HG02970 (cell line): ENCODE measurements around the gene CD82.

Source experiments
- ATAC-seq: cut with Tn5 transposase; IDR thresholded peaks from one replicate; pipeline ENCODE4 v1.9.1; 2021; ENCODE audit warnings: mild to moderate bottlenecking, moderate library complexity, moderate number of reproducible peaks; ENCODE audit not compliant: unreplicated experiment, low FRiP score

CD82 gene

DNA sequence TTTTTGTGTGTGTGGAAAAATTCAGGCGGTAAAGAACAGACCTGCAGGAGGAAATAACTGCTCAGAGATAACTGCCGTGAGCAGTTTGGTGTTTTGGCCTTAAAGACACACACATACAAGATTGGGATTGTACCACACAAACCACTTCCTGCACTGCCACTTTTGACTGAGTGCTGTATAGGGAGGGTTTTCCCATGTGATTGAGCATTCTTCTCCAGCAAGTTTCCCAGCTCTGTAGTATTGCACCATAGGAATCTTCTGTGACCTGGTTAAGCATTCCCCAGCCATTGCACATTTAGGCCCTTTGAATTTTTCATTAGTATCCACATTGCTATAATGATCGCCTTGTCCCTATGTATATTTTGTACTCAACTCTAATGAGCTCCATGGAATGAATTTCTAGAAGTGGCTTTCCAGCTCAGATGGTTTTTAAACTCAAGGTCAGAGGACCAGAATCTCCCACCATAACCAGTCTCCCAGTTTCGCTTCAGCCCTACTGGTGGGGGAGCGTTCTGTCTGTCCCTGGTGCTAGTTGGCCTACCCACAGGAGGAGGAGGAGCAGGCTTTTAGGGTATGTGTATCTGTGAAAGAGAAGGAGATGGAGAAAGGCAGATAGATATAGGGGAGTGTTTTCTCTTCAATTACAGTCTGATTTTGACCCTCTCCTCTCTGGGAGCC lies 9.3 kb downstream of the CD82 start:
- ATAC-seq = no peak

DNA sequence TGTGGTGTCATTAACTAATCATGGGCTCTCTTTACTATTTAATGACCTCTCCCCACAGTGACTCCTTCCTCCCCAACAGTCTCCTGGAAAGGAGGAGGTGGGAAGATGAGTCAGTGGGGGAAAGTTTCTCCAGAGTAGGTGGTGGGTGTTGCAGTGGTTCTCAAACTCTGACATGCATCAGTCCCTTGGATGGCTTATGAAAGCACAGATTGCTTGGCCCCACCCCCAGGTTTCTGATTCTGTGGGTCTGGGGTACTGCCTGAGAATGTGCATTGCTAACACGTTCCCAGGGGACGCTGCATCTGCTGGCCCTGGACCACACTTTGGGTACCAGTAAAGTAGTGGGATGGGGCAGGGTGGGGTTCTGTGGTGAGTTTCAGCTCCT lies 9.8 kb downstream of the CD82 start:
- no peak for ATAC-seq

DNA sequence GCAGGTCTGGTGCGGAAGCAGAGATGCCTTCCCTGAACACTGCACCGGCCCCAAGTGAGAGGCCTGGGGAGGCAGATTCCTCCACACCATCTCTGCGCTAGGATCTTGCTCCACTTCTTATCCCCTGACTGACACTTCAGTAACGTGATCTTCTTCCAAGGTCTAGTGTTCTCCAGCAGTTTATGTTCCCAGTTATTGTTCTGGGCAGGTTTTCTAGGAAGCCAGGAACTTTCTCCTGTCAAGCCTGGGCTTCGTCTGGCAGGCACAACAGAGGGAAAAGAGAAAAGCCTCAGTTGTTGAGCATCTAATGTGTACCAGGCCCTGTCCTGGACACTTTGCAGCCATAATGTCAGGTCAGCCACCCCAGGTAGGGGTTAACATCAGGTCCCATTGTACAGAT lies 10.5 kb downstream of the CD82 start:
- no peak for ATAC-seq

DNA sequence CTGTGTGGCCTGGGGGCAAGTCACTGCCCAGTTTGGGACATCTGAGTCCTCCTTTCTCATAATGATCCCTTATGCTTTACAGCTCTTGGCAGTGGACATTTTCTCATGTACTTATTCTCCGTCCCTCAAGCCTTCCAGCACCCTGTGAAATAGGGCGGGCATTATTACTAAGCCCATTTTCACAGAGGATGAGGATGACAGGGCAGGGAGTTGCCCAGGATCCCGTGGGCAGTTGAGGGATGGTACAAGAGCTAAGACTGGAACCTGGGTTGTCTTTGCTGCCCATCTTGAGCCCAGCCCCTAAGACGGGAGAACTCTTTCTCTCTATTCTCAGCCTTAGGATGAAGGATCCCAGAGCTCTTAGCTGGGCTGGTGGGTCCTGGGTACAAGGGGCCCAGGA lies 11.2 kb downstream of the CD82 start:
- no peak for ATAC-seq

DNA sequence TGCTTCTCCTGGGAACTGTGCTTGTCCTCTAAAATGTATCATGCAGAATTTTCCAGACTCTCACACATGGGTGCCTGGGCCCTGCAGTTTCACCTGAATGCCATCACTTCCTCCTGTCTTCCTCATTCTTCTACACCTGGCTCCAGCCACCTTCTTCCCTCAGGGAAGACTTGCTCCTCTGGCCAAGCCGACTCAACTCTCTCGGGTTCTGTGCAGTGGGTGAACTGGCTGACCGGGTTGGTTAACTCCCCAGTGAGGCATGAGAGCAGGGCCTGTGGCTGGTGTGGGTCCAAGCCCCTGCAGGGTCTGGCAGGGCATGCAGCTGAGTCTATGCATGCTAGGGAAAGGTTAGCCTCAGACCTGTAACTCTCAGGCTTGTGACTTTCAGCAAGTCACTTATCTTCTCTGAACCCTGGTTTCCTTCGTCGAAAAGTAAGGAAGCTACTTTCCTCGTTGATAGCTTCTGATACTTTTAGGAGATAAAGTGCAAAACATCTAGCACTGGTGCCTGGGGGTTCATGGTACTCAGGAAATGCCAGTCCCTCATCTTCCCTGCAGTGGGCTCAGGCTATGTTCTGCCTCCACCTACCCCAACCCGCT lies 11.9 kb downstream of the CD82 start:
- ATAC-seq = no peak

DNA sequence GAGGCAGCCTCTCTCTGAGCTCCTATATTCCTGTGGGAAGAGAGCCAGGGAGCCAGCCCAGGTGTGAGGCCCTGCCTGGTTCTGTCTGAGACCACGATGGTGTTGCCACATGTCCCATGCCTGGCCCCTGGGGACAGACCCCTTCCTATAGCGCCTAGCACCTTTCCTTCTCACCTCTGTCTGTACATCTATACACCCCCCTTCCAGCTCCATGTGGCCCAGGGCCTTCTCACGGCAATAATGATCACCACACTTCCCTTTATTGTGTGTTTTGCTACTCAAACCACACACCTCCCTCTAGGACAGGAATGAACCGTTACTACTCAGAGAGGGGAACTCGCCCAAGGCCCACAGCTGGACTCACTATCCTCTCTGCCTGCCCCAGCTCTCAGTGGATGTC lies 12.8 kb downstream of the CD82 start:
- no peak for ATAC-seq

DNA sequence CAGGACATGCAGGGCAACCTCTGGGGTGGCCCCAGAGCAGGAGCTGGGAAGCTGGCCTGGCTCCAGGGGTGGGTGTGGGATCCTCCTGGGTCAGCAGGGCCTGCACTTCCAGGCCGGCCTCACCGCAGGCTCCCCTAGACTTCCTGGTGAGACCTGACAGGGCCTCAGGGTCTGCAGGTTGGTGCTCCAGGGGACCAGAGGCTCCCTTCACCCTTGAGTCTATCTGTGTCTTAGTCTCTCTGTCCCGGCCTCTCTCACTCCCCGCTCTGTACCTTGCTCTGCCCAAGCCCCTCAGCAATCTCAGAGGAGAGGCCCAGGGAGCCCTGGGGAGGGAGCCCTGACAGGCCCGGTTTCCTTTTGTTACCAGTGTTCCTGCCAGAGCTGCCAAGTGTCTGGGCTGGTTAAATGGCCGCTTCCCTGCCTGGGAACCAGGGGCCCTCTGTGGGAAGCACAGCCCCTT lies 13.9 kb downstream of the CD82 start:
- no peak for ATAC-seq

DNA sequence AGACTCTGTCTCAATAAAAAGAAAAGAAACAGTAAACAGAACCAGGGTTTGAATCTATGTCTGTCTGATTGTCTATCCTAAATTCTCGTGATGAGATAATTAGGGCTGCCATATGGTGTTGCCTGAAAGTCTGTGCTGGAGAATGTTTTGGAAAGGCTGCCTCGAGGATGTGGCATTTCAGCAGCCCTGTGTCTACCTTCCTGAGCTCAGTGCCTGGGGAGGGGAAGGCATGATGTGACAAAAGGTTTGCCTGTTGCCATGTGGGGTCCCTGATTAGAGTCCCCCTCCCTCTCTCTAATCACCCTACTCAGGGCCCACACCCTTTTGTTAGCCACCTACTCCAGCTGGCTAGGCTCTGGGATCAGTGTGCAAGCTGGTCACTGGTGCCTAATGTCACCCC lies 15.2 kb downstream of the CD82 start:
- no peak for ATAC-seq

DNA sequence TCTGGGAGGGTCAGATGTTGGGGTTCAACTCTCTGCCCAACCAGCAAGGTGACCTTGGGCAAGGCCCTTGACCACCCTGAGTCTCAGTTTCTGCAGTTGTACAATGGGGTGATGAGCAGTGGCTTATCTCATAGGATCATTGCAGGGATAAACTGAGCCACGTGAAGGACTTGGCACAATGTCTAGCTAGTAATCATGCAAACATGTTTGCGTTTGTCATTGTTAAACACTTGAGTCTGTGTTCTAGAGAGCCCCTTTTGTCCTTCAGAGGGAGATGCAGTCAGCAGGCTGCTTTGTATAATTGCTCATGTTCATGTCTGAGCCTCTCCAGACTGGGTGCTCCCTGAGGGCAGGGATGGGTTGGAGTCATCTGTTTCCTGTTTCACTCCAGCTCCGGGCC lies 15.8 kb downstream of the CD82 start:
- ATAC-seq = no peak

DNA sequence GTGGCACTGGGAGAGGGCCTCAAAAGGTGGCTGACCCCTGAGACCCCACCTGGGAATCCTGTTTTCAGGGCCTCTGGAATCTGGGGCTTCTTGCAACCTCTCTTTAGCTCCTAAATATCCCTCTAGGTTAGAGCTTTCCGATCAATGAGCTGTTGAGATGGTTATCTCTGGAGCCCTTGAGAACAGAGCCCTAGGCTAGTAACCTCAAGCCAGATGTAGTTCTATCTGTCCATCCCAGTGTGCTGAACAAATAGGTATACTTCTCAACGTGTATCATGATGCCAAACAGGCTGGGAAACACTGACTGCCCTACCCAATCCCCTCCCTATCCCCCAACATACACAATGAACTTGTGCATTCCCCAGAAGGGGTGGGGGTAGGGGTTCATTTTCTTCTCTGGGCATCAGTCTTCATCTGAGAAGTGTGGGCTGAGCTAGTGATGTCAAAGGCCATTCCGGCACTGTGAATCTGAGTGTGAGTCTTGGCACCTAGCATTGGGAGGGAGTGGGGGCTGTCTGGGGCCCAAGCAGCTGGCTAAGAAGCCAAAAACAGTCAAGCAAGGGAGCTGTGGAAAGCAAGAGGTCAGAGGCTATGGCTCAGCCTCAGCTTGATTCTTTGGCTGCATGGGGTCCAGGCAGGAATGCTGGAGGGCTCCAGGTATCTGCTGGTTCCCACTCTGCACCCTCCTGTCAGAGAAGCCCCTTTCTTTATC lies 17.3 kb downstream of the CD82 start:
- ATAC-seq = no peak

DNA sequence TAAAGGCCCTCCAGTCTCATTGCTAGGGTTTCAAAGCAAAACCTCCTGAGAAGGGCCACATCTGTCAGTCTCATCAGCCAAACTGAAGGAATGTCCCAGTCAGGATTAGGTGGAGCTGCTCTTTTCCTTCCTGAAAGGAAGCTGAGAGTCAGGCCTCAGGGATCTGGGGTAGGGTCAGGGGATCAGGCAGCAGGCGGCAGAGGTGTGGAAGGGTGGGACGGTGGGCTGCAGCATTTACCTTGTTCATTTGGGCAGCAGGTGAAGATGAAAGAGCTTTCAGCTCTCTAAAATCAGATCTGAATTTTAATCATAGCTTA lies 17.8 kb downstream of the CD82 start:
- no peak for ATAC-seq

DNA sequence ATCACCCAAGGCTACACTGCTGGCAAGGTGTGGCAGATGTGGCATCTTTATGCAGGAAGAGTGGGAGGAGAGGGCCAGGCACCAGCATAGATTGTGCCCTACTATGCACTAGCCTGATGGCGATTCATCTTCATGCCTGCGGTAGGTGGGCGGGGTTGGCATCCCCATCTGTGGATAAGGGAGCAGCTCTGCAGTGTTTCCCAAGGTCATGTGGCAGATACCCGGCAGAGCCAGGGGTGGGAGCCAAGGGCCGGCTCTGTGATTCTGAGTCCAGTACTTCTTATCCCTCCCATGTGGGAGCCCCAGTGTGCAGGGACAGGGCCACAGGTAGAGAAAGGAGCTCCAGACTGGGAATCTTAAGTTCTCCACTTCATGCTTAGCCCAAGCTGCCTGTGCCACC lies 20.0 kb downstream of the CD82 start:
- ATAC-seq = no peak

DNA sequence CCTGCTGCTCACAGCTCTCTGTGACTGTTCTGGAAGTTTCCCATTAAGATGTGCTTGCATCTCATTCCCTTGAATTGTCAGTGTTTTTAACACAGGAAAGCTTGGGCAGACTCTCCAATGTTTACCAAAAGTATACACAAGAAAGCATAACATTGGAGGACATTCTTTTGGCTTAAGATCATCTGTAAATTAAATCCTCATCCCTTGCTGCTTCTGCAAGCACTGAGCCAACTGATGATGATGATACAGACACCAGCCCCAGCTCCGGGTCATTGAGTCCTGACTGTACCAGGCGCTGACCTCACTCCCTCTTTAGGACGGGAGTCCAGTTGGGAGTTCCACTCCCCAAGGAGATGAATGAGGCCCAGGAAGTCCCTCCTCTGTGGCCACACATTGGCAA lies 23.8 kb downstream of the CD82 start:
- ATAC-seq = no peak

DNA sequence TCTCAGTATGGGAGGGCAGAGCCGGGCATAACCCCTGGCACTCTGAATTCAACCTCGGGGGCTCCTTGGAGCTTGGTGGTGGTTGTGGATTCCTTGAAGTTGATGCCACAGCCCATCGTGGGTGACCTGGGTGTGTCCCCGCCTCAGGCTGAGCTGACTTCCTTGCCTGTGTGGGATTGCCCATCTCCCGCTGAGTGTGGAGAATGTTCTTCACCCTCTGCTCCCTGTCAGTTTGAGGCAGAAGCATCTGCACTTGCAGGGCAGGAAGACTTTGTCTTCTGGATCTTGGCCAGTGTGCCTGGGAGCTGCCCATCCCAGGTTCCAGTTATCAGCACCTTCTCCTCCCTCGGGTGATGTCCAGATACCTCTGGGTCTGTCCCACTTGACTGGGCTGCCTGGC lies 25.3 kb downstream of the CD82 start:
- ATAC-seq = no peak

DNA sequence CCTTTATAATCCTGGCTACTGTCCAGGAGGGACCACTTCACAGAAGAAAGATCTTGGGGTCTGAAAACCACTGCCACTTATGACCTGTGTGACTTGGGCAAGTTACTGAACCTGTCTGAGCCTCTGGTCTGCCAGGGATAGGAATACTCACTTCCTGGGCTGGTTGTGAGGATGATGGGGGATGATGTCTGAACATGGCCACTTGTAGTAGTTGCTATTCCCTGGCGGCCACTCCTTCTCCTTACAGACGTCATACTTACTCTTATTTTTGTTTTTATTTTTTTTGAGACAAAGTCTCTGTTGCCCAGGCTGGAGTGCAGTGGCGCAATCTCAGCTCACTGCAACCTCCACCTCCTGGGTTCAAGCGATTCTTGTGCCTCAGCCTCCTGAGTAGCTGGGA lies 26.1 kb downstream of the CD82 start:
- ATAC-seq = no peak

DNA sequence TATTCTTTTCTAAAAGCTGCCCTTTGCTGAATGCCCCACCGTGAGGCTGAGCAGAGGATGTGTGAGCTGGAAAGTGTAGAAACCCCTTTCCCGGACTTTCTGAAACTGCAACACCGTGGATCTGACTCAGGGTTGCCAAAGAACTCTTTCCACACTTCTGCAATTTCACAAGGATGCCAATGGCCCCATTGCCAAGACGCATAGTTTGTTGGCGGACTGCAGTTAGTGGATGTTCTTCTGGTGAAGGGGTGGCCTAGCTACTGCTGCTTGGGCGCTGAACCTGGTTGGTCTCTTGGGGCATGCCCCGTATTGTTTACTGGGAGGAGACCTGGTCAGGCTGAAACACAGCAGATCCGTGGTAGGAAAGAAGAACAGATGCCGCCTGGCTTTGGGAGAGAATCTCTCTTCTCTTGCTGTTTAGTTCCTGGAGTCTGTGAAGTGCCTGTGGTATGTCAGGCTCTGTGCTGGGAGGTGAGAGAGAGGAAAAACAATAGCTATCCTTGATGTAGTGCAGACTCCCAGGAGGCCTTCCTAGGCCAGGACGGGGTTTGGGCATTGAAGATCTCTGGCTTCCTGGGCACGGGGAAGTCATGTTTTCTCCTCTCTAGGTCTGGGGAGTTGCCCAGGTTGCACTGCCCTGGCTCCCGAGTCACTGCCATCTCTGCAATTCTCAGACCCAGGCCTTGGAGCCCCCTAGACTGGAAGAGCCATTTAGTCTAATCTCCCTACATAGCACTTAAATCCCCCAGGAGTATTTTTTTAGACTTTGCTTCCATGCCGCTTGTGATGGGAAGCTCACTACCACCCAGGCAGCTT lies 26.9 kb downstream of the CD82 start:
- no peak for ATAC-seq

DNA sequence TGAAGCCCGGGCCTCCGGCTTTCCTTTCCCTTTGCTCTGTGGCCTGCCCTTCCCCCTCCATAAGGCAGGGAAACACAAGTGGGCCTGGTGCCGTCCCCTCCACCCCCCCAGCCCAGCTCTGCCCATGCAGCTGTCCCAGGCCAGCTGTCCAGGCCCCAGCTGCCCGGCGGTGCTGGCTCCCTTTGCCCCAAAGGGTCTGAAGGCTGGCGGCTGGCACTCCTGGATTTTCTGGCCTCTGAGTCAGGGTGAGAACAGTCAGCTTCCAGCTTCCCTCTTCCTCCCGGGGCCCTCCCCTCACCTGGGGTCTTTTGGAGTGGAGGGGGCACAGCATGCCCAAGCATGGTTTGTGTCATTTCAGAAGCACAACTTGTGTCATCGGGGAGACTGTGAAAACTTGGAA lies 27.8 kb downstream of the CD82 start:
- ATAC-seq = no peak

DNA sequence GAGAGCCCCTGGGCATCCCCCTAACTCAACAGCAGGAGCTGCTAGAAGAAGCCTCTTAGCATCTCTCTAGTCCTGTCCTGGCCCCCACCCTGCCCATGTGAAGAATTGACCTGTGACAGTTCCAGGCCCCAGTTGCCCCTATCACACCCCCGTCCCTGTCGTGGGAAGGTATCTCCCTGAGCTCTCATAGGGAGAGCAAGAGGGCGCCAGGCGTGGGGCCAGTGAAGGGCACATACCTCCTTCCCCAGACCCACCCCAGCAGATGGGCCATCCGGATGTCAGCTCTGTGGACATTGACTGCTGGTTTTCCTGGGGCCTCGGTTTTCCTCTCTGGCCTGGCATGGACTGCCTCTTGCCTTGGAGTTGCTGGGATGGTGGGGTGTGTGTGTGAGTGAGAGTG lies 29.5 kb downstream of the CD82 start:
- ATAC-seq = no peak

DNA sequence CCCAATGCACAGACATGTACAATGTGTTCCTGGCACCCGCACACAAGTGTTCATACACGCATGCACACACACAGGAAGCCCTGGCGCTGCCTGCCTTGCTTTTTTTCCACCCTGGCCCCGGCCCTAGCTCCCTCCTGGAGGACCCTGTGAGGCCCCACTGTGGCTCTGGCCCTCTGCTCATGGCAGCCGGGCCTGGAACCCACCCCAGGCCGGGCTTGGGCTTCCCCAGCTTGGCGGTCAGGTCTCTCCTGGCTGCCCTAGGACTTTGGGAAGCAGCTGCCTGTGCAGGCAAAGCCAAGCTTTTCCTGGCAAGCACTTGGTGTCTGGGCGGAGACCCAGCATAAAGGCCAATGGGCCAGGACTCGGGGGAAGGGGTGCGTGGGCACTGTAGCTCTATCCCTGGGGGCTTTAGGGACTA lies 30.5 kb downstream of the CD82 start:
- ATAC-seq = no peak

DNA sequence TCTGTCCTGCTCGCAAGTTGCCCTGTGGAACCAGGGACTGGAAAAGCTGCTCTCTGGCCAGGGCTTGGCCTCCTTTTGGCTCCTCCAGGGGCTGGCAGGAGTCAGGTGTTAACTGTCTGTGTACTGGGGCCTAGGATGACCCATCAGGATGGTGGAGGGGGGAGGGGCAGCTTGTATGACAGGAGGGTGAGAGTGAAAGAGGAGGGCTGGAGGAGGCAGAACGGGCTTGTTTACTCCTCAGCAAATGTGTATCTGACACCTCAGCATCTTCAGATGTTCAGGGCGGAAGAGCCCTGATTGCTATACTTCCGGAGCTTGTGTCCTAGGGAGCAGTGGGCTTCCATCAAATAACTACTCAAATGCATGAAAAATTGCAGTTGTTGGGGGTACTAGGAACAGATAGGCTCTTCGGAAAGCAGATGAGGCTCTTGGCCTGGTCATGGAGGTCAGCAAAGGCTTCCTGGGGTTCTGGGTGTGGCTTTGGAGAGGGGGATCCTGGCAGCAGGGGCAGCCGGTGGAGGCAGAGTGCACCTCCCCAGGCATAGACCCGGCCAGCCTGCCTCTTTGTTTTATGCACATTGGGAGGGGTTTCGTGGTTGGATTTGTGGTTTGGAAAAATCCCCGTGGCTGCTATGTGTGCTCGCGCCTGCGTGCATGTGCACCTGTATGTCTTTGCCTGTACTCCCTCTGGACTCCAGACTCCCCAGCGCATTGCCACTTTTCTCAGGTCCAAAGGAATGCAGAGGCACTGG lies 31.2 kb downstream of the CD82 start:
- ATAC-seq = peak; percentile 37
